ENCODE results near the gene INPP5A. TPM values are rescaled to one million over a fixed set of nuclear protein-coding genes. Genes with fewer than 3 reads are reported as not detected.

The INPP5A gene
- total and polyA plus RNA-seq, 2 of the 13 experiments (the other 11 are each of a cell fraction or from before 2014, with no cell fraction given), result 17.5 to 37.9 TPM

DNA sequence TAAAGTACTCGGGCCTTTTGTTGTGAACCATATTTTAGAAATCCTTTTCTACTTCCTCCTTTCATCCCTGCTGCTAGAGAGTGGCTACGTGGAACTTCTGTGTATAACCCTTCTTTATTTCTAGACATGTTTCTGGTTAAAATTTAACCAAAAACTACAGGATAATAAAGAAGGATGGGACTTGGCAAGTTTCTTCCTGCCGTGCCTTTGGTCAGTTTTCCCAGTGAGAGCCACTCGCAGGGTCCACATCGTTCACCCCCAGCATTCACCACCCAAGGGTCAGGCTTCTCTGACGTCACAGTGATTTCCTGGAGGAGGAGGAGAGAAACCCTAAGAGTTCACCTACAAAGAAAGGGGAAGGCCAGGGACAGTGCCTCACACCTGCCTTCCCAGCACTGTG is 203.0 kb downstream of the INPP5A start:
- 37% methylated on average over 5 of the region's 6 CpGs for WGBS (ENCODE audit: low lambda C conversion rate)

More for the DNA sequence above, 203.0 kb downstream of the INPP5A start:
- no peaks in the 10 kb centered on the region for H3K27me3 ChIP-seq (ENCODE audit: control insufficient read depth in 1 of 2, insufficient read depth in 2 of 2, low read length in 2 of 2)
- no peak for DNase-seq (ENCODE audit: low spot score)
- H3K9me3 ChIP-seq (ENCODE audit: low read length), result no peaks in the 10 kb centered on the region
- H4K20me1 ChIP-seq (ENCODE audit: insufficient read depth, low read length), result no peaks in the 10 kb centered on the region
- no peaks in the 10 kb centered on the region; a peak in 2 of 5 replicates for H3K36me3 ChIP-seq (replicated peaks in 1 of 2; ENCODE audit: control insufficient read depth in 1 of 2, insufficient read depth in 2 of 2, low read length in 2 of 2)
- no TSS peak for BruUV-seq (replicated peaks)
- POLR2A ChIA-PET, result no interaction called here
- no peak for ATAC-seq
- intact Hi-C loops (cut with micrococcal nuclease; ENCODE audit: unreplicated experiment) (no loop called here), in situ Hi-C loops (cut with HindIII; ENCODE audit: extremely low pct_ligation_motif_present, low pct_unique_long_range_greater_than_20kb) (no loop called here)
- H3K27ac ChIP-seq (ENCODE audit: extremely low read length, insufficient read depth, low read length), result no peak overlapping the region
- no peak overlapping the region for H3K9ac ChIP-seq (ENCODE audit: insufficient read depth, low read depth, low read length)
- peaks cover 10% of the 10 kb centered on the region for H3K4me1 ChIP-seq (ENCODE audit: insufficient read depth, low read length)
- H3K4me2 ChIP-seq (ENCODE audit: low read depth, low read length), result 0 out of 2 replicates have a peak overlapping the region, but pooled peaks have one; percentile 27
- H3K4me3 ChIP-seq (replicated peaks in 1 of 3; ENCODE audit: insufficient read depth in 1 of 3, low read depth in 2 of 3, low read length in 3 of 3), result no peak overlapping the region
- CTCF ChIA-PET (ENCODE audit: low intra/inter-chr PET ratio, low total read pairs), result no interaction called here
- no peak for FAIRE-seq
- TF ChIP-seq NFYB (CRISPR knock-in tag; IDR thresholded peaks at IDR 0.05), result no peak
- peak; percentile 85 for TF ChIP-seq CREB1 (IDR thresholded peaks at IDR 0.05)
- no peak for TF ChIP-seq CREB1 (CRISPR knock-in tag; IDR thresholded peaks at IDR 0.05)
- TF ChIP-seq, protein P1, sequence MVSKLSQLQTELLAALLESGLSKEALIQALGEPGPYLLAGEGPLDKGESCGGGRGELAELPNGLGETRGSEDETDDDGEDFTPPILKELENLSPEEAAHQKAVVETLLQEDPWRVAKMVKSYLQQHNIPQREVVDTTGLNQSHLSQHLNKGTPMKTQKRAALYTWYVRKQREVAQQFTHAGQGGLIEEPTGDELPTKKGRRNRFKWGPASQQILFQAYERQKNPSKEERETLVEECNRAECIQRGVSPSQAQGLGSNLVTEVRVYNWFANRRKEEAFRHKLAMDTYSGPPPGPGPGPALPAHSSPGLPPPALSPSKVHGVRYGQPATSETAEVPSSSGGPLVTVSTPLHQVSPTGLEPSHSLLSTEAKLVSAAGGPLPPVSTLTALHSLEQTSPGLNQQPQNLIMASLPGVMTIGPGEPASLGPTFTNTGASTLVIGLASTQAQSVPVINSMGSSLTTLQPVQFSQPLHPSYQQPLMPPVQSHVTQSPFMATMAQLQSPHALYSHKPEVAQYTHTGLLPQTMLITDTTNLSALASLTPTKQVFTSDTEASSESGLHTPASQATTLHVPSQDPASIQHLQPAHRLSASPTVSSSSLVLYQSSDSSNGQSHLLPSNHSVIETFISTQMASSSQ (IDR thresholded peaks at IDR 0.05; ENCODE audit: low read depth), result peak; percentile 51; the same call in 1 of the 2 replicates
- TF ChIP-seq, protein P1 (CRISPR knock-in tag; IDR thresholded peaks at IDR 0.05; ENCODE audit: borderline replicate concordance), result no peak
- TF ChIP-seq FOXJ3 (CRISPR knock-in tag; IDR thresholded peaks at IDR 0.05; ENCODE audit: borderline replicate concordance), result no peak
- TF ChIP-seq, protein P2, sequence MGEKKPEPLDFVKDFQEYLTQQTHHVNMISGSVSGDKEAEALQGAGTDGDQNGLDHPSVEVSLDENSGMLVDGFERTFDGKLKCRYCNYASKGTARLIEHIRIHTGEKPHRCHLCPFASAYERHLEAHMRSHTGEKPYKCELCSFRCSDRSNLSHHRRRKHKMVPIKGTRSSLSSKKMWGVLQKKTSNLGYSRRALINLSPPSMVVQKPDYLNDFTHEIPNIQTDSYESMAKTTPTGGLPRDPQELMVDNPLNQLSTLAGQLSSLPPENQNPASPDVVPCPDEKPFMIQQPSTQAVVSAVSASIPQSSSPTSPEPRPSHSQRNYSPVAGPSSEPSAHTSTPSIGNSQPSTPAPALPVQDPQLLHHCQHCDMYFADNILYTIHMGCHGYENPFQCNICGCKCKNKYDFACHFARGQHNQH (CRISPR knock-in tag; IDR thresholded peaks at IDR 0.05), result no peak
- H3K79me2 ChIP-seq (ENCODE audit: insufficient read depth, low read length), result no peaks in the 10 kb centered on the region
- H2AFZ ChIP-seq (ENCODE audit: low read length), result no peak overlapping the region

All from HepG2 (cell line).